COR-L47 (cell line): Measurements from ENCODE around the gene SLC6A11.

Experiments used
- DNase-seq: peaks from one replicate; lab custom pipeline; 2025; lab: John Stamatoyannopoulos, UW

Gene SLC6A11

GRCh38 chr3:10981031-10981430 lies 165.0 kb downstream of the SLC6A11 start:
- DNase-seq, result no peak

GRCh38 chr3:10981961-10982360 lies 165.9 kb downstream of the SLC6A11 start:
- DNase-seq, result no peak

GRCh38 chr3:10982782-10983181 lies 166.8 kb downstream of the SLC6A11 start:
- no peak for DNase-seq

- DNase-seq, result peak; percentile 15
Observed at GRCh38 chr3:10983219-10983916, 167.3 kb downstream of the SLC6A11 start.

GRCh38 chr3:10984371-10984896 lies 168.4 kb downstream of the SLC6A11 start:
- DNase-seq, result no peak

GRCh38 chr3:10985181-10985580 lies 169.2 kb downstream of the SLC6A11 start:
- no peak for DNase-seq

- DNase-seq, result no peak
Observed at GRCh38 chr3:10986592-10986991, 170.6 kb downstream of the SLC6A11 start.

- DNase-seq, result no peak
Observed at GRCh38 chr3:10988001-10988665, 172.1 kb downstream of the SLC6A11 start.

GRCh38 chr3:10988991-10989484 lies 173.0 kb downstream of the SLC6A11 start:
- DNase-seq, result no peak
